Fibroblast of skin of back (primary cell): ENCODE data around the gene ARHGEF28. TPM values are rescaled to one million over a fixed set of nuclear protein-coding genes. Genes with fewer than 3 reads are reported as not detected.

Experiments used
- DNase-seq: peaks from one replicate; pipeline ENCODE4 v3.0.0-alpha.2; 2013
- polyA plus RNA-seq, 2 experiments: library from polyadenylated mRNA; unstranded; fragments of 120-200 nt; gene quantifications; one replicate each; pipeline ENCODE4 v1.2.1, GENCODE V29; 2013; ENCODE audit not compliant: insufficient read length in 2 of 2

Gene ARHGEF28, protein sequence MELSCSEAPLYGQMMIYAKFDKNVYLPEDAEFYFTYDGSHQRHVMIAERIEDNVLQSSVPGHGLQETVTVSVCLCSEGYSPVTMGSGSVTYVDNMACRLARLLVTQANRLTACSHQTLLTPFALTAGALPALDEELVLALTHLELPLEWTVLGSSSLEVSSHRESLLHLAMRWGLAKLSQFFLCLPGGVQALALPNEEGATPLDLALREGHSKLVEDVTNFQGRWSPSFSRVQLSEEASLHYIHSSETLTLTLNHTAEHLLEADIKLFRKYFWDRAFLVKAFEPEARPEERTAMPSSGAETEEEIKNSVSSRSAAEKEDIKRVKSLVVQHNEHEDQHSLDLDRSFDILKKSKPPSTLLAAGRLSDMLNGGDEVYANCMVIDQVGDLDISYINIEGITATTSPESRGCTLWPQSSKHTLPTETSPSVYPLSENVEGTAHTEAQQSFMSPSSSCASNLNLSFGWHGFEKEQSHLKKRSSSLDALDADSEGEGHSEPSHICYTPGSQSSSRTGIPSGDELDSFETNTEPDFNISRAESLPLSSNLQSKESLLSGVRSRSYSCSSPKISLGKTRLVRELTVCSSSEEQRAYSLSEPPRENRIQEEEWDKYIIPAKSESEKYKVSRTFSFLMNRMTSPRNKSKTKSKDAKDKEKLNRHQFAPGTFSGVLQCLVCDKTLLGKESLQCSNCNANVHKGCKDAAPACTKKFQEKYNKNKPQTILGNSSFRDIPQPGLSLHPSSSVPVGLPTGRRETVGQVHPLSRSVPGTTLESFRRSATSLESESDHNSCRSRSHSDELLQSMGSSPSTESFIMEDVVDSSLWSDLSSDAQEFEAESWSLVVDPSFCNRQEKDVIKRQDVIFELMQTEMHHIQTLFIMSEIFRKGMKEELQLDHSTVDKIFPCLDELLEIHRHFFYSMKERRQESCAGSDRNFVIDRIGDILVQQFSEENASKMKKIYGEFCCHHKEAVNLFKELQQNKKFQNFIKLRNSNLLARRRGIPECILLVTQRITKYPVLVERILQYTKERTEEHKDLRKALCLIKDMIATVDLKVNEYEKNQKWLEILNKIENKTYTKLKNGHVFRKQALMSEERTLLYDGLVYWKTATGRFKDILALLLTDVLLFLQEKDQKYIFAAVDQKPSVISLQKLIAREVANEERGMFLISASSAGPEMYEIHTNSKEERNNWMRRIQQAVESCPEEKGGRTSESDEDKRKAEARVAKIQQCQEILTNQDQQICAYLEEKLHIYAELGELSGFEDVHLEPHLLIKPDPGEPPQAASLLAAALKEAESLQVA (N-terminal part only)
- 1.9 TPM for polyA plus RNA-seq (2013, experiment 1 of 2; ENCODE audit: insufficient read length)
- 1.9 TPM for polyA plus RNA-seq (2013, experiment 2 of 2; ENCODE audit: insufficient read length)

DNA sequence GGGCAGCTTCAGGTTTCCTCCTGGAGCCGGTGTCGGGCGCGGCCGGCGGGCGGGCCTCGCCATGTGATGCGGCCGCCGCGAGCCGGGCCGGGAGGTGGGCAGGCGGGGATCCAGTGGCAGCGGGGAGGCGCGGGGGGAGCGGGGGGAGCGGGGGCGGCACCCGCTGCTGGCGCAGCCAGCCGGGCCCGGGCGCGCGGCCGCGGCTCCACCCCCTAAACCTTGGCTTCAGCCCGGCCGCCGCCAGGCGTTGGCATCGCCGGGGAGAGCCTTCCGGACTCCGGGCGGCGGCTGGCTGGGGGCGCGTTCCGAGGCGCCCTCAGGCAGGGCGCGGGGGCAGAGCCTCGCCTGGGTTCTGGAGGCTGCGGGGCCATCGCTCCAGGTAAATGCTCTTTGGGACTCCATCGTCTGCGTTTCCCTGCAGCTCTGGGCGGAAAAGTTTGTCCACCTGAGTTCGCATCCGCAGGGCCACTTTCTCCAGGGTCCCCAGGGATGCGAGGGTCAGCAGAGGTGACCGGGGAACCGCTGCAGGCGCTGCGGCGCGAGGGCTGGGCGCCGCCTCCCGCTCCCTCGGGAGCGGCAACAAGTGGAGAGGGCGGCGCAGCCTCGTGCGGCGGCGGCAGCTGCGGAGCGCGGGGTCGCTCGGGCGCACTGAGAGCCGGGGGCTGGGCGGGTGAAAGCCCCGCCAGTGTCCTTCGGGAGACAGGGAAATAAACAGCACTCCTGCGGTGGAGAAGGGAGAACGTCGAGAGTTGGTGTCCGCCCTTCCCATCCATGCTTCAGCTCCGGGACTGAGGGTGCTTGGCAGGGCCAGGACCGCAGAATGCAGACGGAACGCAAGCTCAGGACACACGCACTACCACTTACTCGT, at the start of gene ARHGEF28:
TSS of gene ARHGEF28 (plus strand) at position 253 of the 868 bp plus-strand sequence. CDS start 58,656 bp downstream, outside the sequence.
- peak; percentile 69 for DNase-seq

DNA sequence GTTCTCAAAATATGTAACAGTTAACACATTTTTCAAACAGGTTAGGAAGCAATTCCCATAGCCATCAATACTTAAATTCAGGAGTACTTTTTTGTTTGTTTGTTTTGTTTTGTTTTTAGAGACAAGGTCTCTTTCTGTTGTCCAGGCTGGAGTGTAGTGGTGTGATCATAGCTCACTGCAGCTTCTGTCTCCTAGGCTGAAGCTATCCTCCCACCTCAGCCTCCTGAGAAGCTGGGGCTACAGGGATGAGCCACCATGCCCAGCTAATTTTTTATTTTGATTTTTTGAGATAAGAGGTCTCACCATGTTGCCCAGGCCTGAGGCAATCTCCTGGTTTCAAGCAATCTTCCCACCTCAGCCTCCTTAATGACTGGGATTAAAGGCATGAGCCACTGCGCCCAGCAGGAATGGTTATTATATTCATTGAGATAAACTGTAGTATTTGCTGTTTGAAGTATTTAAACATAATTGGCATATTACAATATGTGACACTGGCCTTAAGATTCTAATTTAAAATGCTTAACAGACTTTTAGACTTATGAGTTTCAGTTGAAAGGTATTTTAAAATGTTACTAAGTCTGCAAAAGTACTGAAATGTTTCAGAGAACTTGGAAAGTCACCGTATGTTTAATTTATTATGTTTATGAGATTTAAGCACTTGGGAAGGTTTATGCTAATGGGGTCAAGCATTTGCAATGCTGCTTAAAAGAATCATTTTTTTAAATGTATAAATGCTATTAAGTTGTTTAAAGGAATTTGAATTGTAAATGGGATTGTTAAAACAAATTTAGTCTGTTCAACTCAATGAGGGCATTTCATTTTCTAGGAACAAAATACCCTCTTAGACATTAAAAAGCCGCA, 43.5 kb upstream of the ARHGEF28 start:
- DNase-seq: no peak

DNA sequence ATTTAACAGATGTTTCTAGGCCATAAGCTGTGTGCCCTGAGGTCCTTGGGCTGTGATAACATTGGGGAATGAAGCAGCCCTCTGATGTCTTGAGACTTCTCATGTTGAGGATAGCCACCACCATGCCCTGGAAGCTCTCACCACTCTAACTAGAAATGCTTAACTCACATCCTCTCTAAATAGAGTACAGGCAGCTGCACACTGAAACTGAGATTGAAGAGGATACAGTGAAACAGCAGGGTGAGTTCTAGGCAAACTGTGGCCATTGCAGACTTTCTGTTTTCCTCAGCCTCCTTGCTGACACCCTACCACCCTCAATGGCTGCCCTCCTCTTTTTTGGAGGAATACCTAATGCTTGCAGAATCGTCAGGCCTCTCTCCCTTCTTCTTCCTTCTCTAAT, 38.1 kb upstream of the ARHGEF28 start:
- no peak for DNase-seq

DNA sequence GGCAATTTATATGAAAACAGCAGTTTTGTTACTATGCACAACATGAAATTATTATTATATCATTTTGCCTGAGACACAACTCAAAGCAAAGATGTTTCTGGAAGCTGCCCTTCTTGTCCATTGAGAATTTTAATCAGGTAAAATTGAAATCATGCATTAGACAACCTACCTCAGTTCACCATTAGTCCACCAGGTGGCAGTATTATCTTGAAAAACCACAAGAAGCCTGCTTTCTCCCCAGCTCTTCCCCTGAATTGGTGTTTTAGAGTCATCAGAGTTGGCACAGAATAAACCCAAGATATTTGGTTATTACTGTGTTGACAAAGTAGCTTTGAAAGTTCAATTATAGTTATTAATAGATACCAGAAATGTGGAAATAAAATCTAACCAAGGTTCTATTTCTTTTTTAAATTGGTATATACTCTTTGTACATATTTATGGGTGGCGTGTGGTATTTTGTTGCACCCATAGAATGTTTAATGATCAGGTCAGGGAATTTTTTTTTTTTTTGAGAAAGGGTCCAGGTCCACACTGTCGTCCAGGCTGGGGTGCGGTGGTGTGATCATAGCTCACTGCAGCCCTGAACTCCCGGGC, 34.8 kb upstream of the ARHGEF28 start:
- DNase-seq: peak; percentile 80

DNA sequence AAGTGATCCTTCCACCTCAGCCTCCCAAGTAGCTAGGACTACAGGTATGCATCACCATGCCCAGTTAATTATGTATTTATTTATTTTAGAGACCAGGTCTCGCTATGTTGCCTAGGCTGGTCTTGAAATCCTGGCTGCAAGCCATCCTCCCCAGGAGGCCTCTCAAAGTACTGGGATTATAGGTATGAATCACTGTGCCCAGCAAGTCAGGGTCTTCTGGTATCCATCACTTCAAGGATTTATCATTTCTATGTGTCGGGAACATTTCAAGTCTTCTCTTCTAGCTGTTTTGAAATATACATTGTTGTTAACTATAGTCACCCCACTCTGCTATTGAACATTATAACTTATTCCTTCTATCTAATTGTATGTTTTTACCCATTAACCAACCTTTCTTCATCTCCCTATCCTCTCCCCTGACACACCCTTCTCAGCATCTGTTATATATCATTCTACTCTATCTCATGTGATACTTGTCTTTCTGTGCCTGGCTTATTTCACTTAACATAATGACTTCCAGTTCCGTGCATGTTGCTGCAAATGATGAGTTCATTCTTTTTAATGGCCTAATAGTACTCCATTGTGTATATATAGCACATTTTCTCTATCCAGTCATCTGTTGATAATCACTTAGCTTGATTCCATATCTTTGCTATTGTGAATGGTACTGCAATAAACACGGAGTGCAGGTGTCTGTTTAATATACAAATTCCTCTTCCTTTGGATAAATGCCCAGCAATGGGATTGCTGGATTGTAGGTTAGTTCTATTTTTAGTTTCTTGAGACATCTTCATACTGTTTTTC, 34.1 kb upstream of the ARHGEF28 start:
- peak; percentile 62 for DNase-seq

DNA sequence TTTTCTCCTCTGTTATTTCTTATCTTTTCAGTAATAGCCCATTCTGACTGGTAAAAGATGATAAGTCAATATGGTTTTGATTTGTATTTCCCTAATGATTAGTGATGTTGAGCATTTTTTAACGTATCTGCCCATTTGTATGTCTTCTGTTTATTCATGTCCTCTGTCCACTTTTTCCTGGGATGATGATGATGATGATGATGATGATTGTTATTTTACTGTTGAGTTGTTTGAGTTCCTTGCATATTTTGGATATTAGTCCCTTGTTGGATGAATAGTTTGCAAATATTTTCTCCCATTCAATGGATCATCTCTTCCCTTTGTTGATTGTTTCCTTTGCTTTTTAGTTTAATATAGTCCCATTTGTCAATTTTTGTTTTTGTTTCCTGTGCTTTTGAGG, 33.4 kb upstream of the ARHGEF28 start:
- peak; percentile 78 for DNase-seq

DNA sequence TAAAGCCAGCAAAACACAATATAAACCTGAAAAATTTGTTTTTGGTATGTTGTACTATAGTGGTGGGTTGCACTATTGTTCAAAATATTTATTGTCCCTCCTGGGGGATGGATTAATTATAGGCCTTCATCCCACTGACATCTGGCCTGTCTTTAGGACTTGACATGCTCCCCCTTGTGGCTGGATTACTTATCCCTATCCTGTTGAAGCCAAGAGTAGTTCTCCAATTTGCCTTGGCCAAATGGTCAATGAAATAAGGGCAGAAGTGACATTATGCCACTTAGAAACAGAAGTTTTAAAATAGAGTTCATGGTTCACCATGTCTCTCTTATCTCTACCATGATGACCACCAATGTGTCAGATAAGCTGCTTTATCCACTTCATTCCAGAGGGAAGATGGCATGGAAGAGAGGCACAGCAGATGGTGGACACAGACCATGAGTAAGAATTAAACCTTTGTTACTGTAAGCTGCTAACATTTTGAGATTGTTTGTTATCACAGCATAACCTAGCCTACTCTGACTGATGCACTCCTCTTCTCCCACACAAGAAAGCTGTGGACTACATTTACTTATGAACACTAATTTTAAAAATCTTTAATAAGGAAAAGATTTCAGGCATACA, 29.2 kb upstream of the ARHGEF28 start:
- peak; percentile 23 for DNase-seq

DNA sequence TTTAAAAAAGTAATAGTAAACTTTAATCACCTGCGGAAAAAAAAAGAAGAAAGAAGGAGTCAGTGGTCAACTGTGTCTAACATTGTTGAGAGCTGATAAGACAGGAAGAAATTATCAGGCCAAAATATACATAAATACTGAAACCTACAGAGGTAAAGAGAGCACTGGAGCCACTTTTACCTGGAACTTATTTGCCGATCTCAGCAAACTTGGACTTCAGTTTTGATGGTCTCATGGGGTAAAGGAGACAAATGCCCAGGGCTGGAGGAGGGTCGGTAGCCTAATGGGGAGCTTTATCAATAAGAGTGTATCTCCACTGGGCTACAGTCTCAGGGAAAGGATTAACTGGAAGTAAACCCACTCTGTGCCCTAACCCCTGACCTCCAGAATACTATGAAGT, 26.6 kb upstream of the ARHGEF28 start:
- no peak for DNase-seq

DNA sequence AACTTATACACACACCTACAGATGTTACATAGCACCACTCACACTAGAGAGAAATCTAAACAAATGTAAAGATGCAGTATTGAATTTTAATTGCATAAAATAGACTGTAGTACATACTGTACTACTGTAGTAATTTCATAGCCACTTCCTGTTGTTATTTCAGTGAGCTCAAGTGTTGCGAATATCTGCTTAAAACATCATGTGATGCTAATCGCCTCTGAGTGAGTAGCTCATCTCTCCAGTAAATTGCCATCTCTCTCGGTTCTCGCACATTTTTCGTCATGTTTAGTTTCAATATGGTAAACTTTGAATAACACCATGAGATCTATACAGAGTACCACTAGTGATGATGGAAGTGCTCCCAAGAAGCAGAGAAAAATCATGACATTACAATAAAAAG, 22.0 kb upstream of the ARHGEF28 start:
- DNase-seq: no peak

DNA sequence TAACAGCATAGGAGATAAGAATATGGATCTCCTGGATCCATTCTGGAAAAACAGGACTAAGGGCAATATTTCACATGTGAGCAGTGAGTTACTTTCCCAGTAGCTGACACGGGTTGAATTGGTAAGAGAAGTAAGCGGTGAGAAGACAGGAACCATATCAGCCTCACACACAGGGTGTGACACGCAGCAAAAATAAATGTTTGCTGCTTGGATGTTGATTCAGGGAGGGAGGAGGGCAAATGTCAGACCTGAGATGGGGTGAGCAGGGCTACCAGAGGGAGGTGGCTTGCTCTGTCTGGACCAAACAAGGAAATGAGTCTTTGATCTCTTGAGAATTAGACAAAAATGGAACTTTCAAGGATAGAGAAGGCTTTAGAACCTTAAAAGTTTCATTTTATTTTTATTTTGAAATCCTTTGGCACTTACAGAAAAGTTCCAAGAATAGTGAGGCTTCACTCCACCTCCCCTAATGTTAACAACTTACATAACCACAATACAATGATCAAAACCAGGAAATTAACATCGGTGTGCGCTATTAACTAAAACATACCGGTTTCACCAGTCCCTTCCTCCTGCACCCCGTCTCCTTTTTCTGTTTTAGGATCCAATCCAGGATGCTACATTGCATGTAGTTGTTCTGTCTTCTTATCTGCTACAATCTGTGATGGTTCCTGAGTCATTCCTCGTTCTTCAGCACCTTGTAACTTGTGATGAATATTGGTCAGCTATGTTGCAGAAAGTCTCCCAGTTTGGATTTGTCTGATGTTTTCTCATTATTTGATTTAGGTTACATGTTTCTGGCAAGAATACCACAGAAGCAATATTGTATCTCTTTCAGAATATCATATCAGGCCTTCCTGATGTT, 20.5 kb upstream of the ARHGEF28 start:
- no peak for DNase-seq

DNA sequence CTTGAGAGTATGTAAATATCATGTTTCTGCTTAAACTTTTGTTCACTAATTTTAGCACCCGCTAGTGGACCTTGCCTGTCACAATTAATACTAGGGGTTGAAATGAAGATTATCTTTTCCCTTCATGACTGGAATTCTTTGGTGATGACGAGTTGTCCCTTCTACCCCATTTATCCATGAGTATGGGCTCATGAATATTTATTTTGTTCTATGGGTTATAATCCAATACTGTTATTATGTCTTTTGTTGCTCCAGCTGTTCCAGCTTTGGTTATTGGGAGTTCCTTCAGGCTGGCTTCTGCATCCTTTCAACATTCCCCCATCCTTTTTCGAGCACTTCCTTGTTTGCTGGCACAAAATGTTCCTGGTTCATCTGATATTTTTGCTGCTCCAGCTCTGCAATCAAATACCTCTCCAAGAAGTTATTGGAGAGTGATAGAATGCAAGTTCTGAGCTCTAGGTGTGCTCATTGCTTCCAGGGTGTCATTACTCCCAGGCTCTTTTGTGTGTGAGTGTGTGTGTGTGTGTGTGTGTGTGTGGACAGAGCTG, 19.7 kb upstream of the ARHGEF28 start:
- DNase-seq: peak; percentile 42

DNA sequence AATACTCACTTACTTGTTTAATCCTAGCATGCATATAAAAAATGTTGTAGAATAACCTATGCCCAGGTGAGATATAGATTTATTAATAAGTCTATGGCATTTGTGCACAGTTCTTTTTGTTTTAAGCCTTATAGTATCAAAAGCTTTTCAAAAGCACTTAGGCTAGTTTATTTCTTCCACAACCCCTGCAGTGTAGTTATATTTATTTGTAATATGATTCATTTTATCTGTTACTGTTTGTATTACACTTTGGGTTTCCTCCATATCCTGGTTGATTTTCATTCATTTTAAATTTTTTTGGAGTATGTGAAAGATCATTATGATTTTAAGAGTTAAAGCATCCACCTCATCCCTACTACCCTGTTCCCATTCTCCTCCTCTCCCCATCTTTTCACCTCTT, 18.8 kb upstream of the ARHGEF28 start:
- no peak for DNase-seq

DNA sequence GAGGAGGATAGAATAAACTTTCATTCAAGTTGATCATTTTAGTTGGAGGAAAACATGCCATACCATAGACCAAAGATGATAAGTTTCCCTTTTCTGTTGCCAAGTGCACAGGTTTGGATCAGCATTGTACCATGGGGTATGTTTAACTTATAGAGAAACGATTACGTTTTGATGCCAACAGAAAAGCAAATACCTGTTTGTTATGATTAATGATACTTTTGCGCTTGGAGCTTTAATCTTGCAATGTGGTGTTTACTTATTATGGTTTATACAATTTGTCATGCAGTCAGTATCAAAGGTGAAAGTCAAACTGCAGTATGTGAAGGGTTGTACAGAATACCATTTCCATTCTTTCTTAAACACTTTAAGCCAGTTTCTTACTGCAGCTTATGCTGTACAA, 13.2 kb upstream of the ARHGEF28 start:
- no peak for DNase-seq

DNA sequence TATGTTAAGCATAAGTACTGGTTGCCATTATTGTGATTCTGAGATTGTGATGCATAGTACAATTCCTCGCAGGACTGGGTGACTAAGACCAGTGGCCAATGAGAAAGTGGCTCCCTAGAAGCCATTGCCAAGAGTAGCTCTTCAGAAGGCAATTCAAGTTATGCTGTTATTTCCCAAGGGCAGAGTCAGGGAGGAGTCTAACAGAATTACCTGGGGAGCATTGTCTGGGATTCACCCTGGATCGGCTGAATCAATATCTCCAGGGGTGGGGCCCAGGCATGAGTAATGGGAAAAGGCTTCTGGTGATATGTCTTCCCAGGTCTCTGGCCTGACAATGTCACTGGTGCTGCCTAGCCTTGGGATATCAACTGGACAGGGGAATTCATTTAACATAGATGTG, 10.9 kb upstream of the ARHGEF28 start:
- DNase-seq: no peak

DNA sequence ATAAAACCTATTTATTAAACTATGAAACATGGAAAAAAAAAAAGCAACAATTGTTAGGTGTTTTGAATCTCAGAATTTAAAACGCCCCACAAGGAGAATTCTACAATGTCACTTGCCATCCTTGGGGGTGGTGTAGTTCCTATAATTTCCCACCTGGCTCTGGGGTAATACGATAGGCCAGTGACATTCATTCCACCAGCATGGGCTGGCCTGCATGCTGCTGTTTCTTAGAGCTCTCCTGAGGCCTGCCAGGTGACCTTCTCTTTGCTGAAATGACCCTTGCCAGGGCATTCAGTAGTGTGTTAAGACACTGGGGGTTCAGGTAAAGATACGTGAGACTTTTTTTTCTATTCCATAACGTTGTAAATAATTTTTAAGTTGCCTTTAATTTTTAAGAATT, 10.0 kb upstream of the ARHGEF28 start:
- DNase-seq: no peak

DNA sequence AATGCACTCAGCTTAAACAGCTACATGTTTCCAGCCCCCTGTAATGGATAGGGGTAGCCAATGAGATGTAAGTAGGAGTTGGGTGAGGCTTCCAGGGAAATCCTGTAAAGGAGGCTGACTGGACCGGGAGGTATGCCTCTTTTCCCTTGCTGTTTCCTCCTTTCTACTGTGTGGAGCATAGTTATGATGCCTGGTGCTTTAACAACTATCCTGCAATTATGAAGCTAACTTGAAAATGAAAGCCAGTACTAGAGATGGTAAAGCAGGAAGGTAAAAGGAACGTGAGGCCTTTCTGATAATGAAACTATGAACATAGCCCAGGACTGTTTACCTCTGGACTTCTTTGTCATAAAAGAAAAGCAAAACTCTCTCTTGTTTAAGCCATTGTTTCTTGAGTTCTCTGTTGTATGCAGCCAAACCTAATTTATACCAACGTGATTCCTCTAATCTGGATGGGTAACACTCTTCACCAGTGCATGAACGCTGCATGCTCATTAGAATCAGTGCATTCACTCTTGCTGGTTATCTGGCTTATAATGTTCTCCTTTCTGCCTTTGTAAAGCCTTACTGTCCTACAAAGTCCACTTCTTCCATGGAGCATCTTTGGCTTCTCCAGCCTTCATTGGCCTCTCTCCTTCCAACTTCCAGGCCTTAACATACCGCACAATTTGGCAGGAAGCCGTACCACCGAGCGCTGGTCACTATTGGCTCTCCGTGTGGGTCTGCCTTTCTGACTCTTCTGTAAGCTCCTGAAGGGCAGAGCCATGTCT, 8.3 kb upstream of the ARHGEF28 start:
- DNase-seq: peak; percentile 43
